GM21515 (cell line): ENCODE results near the gene ZGRF1.
A peak's percentile ranks its signal among the peaks of the same experiment; 100 is the strongest.
"Not testable (repeated sequence)": the region's sequence is repeated elsewhere in the genome, so short reads cannot be mapped to it uniquely, and the experiment has no call there.

Experiments
- ATAC-seq: cut with Tn5 transposase; IDR thresholded peaks from one replicate; pipeline ENCODE4 v1.9.1; 2021; ENCODE audit not compliant: unreplicated experiment

ZGRF1 gene

GRCh38 chr4:112636688-112637551 lies at the start of gene ZGRF1, which contains the start of gene LARP7:
Gene ZGRF1, minus strand, starts transcription at chr4:112636909. Its CDS starts 3,733 bp downstream, at chr4:112633176.
Gene LARP7, plus strand, starts transcription at chr4:112637143. Its CDS starts 7,527 bp downstream, at chr4:112644670.
- peak; percentile 94 for ATAC-seq

GRCh38 chr4:112680996-112681395 lies 44.3 kb upstream of the ZGRF1 start:
- no peak for ATAC-seq

GRCh38 chr4:112677519-112678091 lies 40.9 kb upstream of the ZGRF1 start:
- no peak for ATAC-seq

GRCh38 chr4:112674376-112674775 lies 37.7 kb upstream of the ZGRF1 start:
- no peak for ATAC-seq

DNA sequence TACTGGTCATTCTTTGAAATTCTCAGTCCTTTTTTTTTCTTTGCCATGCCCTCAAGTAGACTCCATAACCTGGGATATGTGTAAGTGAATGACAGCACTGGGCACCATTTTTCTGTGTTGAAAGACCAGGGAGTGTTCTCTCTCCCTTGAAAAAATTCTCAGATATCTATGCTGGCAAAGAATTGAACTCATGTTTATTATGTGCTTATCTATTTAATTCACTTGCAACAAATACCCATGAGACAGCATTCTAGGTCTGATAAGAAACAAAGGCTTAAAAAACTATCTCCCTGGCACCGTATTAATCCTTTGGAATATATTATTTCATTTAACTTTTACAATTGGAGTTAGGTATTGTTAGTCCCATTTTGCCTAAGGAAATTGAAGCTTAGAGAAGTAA lies 37.0 kb upstream of the ZGRF1 start:
- no peak for ATAC-seq

DNA sequence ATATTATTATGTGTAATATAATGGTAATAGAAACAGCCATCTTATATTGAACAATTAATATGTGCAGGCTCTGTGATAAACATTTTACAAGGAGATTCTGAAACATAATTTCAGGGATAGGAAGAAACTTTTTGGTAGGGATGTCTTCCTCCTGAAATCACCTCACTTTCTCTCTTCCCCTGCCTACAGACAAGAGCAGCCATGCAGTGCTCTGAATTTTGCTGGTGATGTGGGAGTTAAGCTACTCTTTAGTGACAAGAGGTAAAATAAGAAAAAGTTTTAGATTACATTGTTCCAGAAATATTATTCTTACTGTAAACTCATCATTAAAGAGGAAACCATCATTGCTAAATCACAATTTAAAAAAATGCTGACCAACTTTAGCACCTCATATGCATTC lies 36.4 kb upstream of the ZGRF1 start:
- ATAC-seq, result no peak

DNA sequence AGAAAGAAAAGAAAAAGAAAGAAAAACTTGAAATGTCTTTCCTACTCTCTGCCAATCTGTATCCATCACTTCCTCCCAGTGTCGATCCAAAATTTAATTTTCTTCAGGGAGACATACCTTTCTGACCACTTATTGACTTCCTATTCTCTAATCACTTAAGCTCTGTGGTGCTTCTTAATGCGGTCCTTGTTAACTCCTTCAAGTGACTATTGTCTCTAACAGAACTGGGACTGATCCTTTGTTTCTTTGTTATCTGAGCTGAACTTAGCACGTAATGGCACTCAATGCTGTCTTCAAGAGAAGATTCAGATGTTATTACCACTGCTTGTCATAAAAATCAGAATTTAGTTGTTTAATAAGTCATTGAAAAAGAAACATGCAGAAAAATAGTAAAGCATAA lies 31.4 kb upstream of the ZGRF1 start:
- no peak for ATAC-seq

DNA sequence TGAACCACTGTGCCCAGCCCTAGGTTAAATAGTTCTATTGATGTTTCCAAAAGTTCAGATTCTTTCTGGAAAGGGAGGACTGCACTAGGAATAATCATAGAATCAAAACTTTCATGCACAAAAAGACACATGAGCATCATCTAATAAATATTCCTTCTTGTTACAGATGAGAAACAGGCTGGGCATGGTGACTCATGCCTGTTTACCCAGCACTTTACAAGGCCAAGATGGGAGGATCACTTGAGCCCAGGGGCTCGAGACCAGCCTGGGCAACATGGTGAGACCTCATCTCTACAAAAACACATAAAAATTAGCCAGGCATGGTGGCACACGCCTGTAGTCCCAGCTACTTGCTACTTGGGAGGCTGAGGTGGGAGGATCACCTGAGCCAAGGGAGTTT lies 27.9 kb upstream of the ZGRF1 start:
- ATAC-seq, result no peak

DNA sequence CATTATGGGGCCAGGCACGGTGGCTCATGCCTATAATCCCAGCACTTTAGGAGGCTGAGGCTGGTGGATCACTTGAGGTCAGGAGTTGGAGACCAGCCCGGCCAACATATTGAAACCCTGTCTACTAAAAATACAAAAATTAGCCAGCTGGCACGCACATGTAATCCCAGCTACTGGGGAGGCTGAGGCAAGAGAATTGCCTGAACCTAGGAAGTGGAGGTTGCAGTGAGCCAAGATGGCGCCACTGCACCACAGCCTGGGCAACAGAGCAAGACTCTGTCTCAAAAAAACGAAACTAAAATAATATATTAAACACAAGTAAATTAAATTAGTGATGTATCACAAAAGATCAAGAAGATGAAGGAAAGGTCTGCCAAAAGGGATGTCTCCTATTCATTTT lies 19.4 kb upstream of the ZGRF1 start:
- not testable (repeated sequence) for ATAC-seq

- no peak for ATAC-seq
Observed at GRCh38 chr4:112655270-112655669, 18.6 kb upstream of the ZGRF1 start.

DNA sequence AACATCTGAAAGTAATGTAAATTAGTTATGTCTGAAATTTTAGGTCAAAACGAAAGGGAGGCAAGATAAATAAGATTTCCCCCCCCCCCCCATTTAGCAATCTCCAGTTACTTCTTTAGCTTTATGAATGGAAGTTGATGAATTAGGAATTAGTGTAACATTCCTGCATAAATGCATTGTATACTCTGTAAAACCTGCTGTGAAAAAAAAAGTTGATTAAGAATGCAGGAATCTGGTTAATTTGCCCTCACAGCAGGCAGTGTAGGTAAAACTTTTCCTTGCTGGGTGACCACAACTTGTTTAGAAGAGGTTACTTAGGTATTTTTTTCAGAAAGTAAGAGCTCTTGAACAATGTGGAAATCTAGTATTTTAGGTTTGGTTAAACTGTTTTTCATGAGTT lies 15.5 kb upstream of the ZGRF1 start:
- no peak for ATAC-seq

DNA sequence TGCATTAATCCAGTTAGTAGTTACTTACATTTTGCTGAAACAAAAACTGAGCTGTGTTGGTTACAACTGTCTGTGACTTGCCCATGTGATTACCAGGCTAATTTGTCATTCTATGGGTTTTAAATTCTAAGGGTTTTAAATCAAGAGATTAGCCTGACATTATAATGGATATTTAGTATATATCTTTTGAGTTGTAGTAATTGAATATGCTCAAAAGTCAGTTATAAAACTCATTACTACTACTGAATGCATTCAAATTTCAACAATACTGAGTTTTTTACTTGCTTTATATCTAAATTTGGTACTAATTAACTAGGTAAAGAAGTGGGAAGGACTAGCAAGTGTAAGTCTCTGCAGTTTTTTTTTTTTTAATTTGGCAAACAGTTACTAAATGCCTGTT lies 14.9 kb upstream of the ZGRF1 start:
- ATAC-seq, result no peak

DNA sequence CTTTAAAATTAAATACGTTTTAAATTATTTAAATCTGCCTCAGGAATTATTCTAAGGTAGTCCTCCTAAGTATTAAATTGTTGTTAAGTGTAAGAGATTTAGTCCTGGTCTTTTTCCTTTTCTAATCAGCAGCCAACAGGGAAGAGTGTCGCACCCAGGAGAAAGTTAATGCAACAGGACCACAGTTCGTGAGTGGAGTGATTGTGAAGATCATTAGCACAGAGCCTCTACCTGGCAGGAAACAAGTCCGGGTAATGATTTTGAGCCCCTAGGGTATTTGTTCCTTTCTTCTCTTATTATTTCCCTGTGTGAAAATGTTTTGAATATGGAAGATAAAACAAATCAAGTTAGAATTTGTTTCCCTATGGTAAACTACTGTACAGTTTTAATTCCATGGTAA lies 13.6 kb upstream of the ZGRF1 start:
- ATAC-seq, result no peak

GRCh38 chr4:112649055-112649408 lies 12.3 kb upstream of the ZGRF1 start:
- no peak for ATAC-seq

GRCh38 chr4:112648263-112649054 lies 11.8 kb upstream of the ZGRF1 start:
- no peak for ATAC-seq

- ATAC-seq, result no peak
Observed at GRCh38 chr4:112647785-112648184, 11.1 kb upstream of the ZGRF1 start.

DNA sequence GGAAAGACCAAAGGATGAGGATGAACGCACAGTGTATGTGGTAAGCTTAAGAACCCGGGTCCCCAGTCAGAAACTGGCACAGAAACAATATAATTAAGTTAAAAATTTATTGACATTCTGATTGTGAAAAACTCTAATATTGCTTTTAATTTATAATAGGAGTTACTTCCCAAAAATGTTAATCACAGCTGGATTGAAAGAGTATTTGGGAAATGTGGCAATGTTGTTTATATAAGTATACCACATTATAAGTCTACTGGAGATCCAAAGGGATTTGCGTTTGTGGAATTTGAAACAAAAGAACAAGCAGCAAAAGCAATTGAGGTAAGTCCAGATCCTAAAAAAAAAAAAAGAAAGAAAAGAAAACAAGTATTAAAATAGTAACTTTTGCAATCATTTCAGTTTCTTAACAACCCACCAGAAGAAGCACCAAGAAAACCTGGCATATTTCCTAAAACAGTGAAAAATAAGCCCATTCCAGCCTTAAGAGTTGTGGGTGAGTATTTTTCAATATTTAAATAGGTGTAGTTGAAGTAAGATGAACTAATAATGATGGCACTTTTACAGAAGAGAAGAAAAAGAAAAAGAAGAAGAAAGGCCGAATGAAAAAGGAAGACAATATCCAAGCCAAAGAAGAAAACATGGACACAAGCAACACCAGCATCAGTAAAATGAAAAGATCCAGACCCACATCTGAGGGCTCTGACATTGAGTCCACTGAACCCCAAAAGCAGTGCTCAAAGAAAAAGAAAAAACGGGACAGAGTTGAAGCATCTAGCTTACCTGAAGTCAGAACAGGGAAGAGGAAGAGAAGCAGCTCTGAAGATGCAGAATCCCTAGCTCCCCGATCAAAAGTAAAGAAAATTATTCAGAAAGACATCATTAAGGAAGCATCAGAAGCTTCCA lies 10.2 kb upstream of the ZGRF1 start:
- ATAC-seq, result no peak

DNA sequence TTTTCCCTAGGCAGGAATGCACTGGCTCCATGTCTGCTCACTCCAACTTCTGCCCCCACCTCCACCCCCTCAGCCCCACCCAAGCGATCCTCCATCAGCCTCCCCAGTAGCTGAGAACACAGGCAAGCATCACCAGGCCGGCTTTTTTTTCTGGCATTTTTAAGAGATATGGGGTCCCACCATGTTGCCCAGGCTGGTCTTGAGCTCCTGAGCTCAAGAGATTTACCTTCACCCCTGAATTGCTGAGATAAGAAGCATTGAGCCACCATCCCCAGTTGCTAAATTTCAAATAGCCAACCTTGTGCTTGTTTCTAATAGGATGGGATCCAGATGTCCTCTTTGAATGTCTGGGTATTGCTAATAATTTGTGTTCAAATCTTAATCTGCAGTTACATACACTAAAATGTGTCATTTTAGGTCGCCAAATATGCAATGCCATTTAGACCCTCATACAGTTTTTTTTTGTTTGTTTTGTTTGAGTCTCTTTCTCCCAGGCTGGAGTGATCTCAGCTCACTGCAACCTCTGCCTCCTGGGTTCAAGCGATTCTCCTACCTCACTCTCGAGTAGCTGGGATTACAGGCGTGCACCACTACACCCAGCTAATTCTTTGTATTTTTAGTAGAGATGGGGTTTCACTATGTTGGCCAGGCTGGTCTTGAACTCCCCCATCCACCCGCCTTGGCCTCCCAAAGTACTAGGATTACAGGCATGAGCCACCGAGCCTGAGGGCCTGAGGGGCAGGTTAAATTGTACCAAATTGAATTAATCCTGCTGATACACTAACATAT lies 9.0 kb upstream of the ZGRF1 start:
- ATAC-seq, result no peak

DNA sequence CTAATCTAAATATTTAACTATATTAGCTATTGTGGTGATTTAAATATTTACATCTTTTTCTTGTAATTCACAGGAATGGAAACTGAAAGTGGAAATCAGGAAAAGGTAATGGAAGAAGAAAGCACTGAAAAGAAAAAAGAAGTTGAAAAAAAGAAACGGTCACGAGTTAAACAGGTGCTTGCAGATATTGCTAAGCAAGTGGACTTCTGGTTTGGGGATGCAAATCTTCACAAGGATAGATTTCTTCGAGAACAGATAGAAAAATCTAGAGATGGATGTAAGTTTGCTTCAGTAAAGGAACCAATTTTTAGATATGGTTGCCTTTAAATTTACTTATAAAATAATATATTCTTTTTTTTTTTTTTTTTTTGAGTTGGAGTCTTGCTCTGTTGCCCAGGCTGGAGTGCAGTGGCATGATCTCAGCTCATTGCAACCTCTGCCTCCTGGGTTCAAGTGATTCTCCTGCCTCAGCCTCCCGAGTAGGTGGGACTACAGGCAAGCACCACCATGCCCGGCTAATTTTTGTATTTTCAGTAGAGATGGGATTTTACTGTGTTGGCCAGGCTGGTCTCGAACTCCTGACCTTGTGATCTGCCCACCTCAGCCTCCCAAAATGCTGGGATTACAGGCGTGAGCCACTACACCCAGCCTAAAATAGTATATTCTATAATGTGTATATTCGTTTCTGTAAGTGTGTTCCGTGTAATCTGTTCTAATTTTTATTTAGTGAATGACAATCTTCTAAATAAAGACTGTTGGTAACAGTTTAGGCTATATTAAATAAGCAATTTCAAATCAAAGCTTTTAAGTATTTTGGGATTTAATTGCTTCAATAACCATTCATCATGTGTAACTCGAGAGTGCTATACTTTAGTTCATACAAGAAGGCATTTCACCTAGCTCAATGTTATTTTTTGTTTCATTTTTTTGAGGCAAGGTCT lies 8.2 kb upstream of the ZGRF1 start:
- not testable (repeated sequence) for ATAC-seq
